Measurements from ENCODE around the gene DEGS1.
A peak's percentile ranks its signal among the peaks of the same experiment; 100 is the strongest.

The DEGS1 gene

GRCh38 chr1:224217655-224218623 is 34.9 kb downstream of the DEGS1 start:
- peak; percentile 63 for DNase-seq

DNA sequence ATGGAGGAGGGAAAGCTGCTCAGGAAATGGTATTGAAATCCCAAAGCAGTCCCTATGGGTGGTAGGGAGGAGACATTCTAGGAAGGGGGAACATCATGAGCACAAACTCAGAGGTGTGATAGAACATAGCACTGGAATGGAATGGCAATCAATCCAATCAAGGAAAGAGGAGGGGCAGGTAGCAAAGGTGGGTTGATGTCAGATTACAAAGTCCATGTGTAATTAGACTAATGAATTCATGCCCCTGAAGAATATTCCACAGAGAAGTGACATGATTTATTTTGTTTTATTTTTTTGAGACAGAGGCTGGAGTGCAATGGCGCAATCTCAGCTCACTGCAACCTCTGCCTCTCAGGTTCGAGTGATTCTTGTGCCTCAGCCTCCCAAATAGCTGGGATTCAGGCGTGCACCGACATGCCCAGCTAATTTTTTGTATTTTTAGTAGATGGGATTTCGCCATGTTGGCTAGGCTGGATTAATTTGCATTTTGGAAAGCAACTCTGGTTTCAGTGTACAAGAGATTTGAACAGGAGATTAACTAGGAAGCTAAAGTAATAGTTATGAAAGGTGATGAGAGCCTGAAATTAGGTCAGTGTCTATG is 36.1 kb downstream of the DEGS1 start:
- no peak for DNase-seq

GRCh38 chr1:224219612-224220059 is 36.6 kb downstream of the DEGS1 start:
- peak; percentile 76 for DNase-seq

DNA sequence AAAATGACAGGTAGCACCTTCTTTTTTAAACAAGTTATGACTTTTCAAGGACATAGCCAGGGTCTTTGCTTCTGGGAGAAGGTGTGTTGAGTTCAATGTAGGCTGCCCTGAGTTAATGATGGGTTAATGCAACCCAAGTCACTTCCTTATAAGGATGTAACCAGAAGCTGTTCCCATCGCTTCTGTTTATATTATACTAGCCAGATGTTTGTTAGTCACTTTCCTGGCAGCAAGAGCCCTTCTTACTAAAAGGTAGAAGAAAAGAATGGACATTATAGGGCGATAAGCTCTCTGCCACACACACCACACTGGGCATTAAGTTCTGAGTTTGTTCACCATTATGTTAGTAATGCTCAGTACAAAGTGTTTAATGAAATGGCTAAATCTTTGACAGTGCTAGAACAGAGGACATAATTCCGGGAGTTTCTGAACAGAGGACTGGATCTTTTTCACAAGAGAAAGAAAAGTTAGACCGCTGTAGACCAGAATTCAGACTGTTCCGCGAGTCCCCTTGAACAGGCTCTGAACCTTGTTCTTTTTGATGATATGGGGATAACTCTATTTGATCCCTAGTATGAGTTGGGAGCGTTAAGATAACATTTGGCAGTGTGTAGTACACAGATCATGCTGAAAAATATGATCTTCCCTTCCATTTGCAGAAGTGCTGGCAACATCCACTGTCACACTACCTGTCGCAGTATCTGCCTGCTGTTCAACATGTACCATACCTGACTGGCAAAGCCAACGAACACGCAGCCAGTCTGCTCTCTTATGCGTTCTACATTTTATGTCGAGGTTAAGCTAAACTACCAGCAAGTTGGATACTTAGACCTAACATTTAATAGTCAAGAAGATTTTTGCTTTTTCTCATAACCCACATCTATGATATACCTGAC is 41.0 kb downstream of the DEGS1 start:
- DNase-seq, result peak; percentile 58

GRCh38 chr1:224226849-224227502 is 43.9 kb downstream of the DEGS1 start:
- no peak for DNase-seq

- no peak for DNase-seq
These were observed 51.0 kb downstream of the DEGS1 start for GRCh38 chr1:224234017-224234416.

- no peak for DNase-seq
These were observed 52.9 kb downstream of the DEGS1 start for GRCh38 chr1:224235813-224236493.

GRCh38 chr1:224237119-224237881 is 54.3 kb downstream of the DEGS1 start:
- DNase-seq, result no peak

DNA sequence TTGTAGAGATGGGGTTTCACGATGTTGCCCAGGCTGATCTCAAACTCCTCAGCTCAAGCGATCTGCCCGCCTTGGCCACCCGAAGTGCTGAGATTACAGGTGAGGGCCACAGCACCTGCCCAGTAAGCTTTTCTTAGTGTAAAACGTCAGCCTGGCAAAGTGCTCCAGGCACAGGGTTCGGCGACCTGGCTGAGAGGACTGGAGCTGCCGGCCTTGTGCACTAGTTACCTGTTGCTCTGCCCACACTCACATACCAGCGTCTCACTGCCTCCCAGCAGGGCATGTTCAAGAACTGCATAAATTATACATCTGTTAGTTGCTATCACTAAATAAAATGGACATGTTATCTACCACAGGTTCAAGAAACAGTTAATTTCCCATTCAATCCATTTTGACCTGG is 55.2 kb downstream of the DEGS1 start:
- no peak for DNase-seq

- no peak for DNase-seq
These were observed 55.7 kb downstream of the DEGS1 start for GRCh38 chr1:224238756-224239155.

All from kidney glomerular epithelial cell (primary cell).